GM12878 (cell line): Measurements from ENCODE around the gene CDK11B. TPM values are rescaled to one million over a fixed set of nuclear protein-coding genes. Genes with fewer than 3 reads are reported as not detected.
"Not testable (repeated sequence)": the region's sequence is repeated elsewhere in the genome, so short reads cannot be mapped to it uniquely, and the experiment has no call there.

Experiments
- ATAC-seq: fragments of 200-7000 bp; cut with Tn5 transposase; 3 replicates; pipeline ENCODE4 v1.9.1; 2020; ENCODE audit warnings: mild to moderate bottlenecking, moderate library complexity
- BruUV-seq: library from RNA; stranded (reverse); fragments of 400-500 nt; replicated peaks from 2 replicates; lab custom pipeline; 2021; lab: Mats Ljungman, UMichigan
- CTCF ChIA-PET: fragments of 300-600 bp; sonication (Branson Sonifier 250); formaldehyde crosslinking; extraction: SDS; loops from one replicate; lab custom pipeline; 2021; ENCODE audit warnings: inconsistent platforms; lab: Yijun Ruan, JAX
- POLR2A ChIA-PET: fragments of 350-600 bp; formaldehyde crosslinking; extraction: SDS; loops from one replicate; lab custom pipeline; 2021; ENCODE audit warnings: inconsistent platforms; lab: Charles Lee
- RAD21 ChIA-PET: fragments of 300-600 bp; sonication (Branson Sonifier 250); formaldehyde crosslinking; loops from one replicate; lab custom pipeline; 2023; ENCODE audit warnings: antibody characterized with exemption; ENCODE audit not compliant: unreplicated experiment; lab: Charles Lee
- SMC1A ChIA-PET: fragments of 300-600 bp; sonication (Branson Sonifier 250); formaldehyde crosslinking; loops from one replicate; lab custom pipeline; 2023; ENCODE audit not compliant: unreplicated experiment, uncharacterized antibody; lab: Charles Lee
- DNase-seq: peaks from one replicate; pipeline ENCODE4 v3.0.0-alpha.2; 2011; ENCODE audit warnings: low read depth, low spot score
- FAIRE-seq: peaks from 3 replicates; lab custom pipeline; 2011; peaks lifted over from hg19 to GRCh38; lab: Jason Lieb, UNC
- H2AFZ ChIP-seq: 2 replicates; pipeline ENCODE4 v1.6.0; 2011; ENCODE audit warnings: low read depth, low read length, control low read depth; ENCODE audit not compliant: control insufficient read depth
- H3K27ac ChIP-seq: 2 replicates; pipeline ENCODE4 v1.5.1; 2011; ENCODE audit warnings: control low read depth; ENCODE audit not compliant: control insufficient read depth, insufficient read depth
- H3K27me3 ChIP-seq, 2 experiments: replicated peaks in 1 of 2; 2 replicates each; pipeline versions ENCODE4 v1.6.0 to v1.6.1; 2011; ENCODE audit warnings: low read length in 1 of 2; ENCODE audit not compliant: control insufficient read depth in 2 of 2, insufficient read depth in 2 of 2
- H3K36me3 ChIP-seq, 2 experiments: 2 replicates each; pipeline ENCODE4 v1.5.1; 2011; ENCODE audit warnings: low read length in 1 of 2; ENCODE audit not compliant: control insufficient read depth in 2 of 2, insufficient read depth in 2 of 2
- H3K4me1 ChIP-seq: 2 replicates; pipeline ENCODE4 v1.6.1; 2011; ENCODE audit warnings: mild to moderate bottlenecking, low read length, moderate library complexity, mixed read lengths; ENCODE audit not compliant: control insufficient read depth, insufficient read depth
- H3K4me2 ChIP-seq: 2 replicates; pipeline ENCODE4 v1.6.0; 2011; ENCODE audit warnings: control low read depth; ENCODE audit not compliant: control insufficient read depth, insufficient read depth
- H3K4me3 ChIP-seq: fragments of 200-600 bp; sonication (generic); 2 replicates; pipeline ENCODE4 v1.5.1; 2016
- H3K79me2 ChIP-seq: 2 replicates; pipeline ENCODE4 v1.6.0; 2011; ENCODE audit warnings: low read length; ENCODE audit not compliant: control insufficient read depth, insufficient read depth
- H3K9ac ChIP-seq: 2 replicates; pipeline ENCODE4 v1.8.0; 2011; ENCODE audit warnings: low read length, control low read depth, mixed read lengths; ENCODE audit not compliant: control insufficient read depth, insufficient read depth
- H3K9me3 ChIP-seq: replicated peaks from 3 replicates; pipeline ENCODE4 v1.5.1; 2011; ENCODE audit warnings: mild to moderate bottlenecking, low read length; ENCODE audit not compliant: control insufficient read depth, insufficient read depth
- H4K20me1 ChIP-seq: 2 replicates; pipeline ENCODE4 v1.6.0; 2011; ENCODE audit not compliant: control insufficient read depth, insufficient read depth
- POLR2A ChIP-seq: IDR thresholded peaks from 2 replicates; pipeline ENCODE4 v1.6.1; 2011; ENCODE audit warnings: low read depth, mild to moderate bottlenecking, low read length
- SREBF2 ChIP-seq: IDR thresholded peaks from 2 replicates; pipeline ENCODE4 v1.6.1; 2012; ENCODE audit warnings: mild to moderate bottlenecking, low read length
- TAF1 ChIP-seq: IDR thresholded peaks from 2 replicates; pipeline ENCODE4 v1.6.1; 2011; ENCODE audit warnings: mild to moderate bottlenecking, low read depth, low read length, borderline replicate concordance
- ZNF24 ChIP-seq: fragments of 450-650 bp; IDR thresholded peaks from 2 replicates; pipeline ENCODE4 v1.6.1; 2017; ENCODE audit warnings: antibody characterized with exemption, mild to moderate bottlenecking
- WGBS: methylation state at CpG from one replicate; pipeline ENCODE4 v1.1.6; 2016; ENCODE audit warnings: low lambda C conversion rate; ENCODE audit not compliant: insufficient replicate concordance, insufficient coverage; ENCODE audit errors: missing lambda C conversion rate; 5-methylcytosine and 5-hydroxymethylcytosine counted together
- in situ Hi-C: fragments of 300-500 bp; cut with MboI; formaldehyde crosslinking; loops from 9 replicates; pipeline ENCODE4 v1.14.3; 2018; ENCODE audit warnings: mixed read lengths
- intact Hi-C: fragments of 100-400 bp; cut with micrococcal nuclease; formaldehyde crosslinking; loops from one replicate; pipeline ENCODE4 v1.14.2; 2022; ENCODE audit not compliant: unreplicated experiment
- polyA plus RNA-seq, 11 experiments: library from polyadenylated mRNA; depleted of rRNA in 4 of 11; unstranded in 6 of 11; stranded (reverse) in 5 of 11; fragments of >200 nt; fragmentation: Nextera tagmentation in 4 of 11; fragmentation: Illumina TruSeq in 1 of 11; extraction: Ambion mirVana in 4 of 11; extraction: Trizol in 1 of 11; gene quantifications; 1 replicate in 1 of 11; 2 replicates in 10 of 11; pipeline versions ENCODE4 v1.2.1 to v1.2.3, GENCODE V29; 2011 to 2016; ENCODE audit warnings: inconsistent platforms in 2 of 11, missing spikeins in 2 of 11, low read depth in 1 of 11
- total RNA-seq, 4 experiments: library from RNA; depleted of rRNA in 3 of 4; stranded (reverse); fragments of >200 nt in 3 of 4; fragmentation: Illumina TruSeq in 1 of 4; extraction: Trizol in 1 of 4; gene quantifications; 2 replicates each; pipeline versions ENCODE4 v1.2.1 to v1.2.3, GENCODE V29; 2013 to 2021

CDK11B gene
- total and polyA plus RNA-seq, 10 of the 15 experiments (the other 5 are each of a cell fraction or from before 2014, with no cell fraction given): 3.2 to 30.9 (median 18.0) TPM

GRCh38 chr1:1692324-1692713, 33.5 kb upstream of the CDK11B start:
- CTCF ChIA-PET, BruUV-seq, intact Hi-C loops, DNase-seq, H3K4me1 ChIP-seq, SMC1A ChIA-PET, H3K4me2 ChIP-seq, in situ Hi-C loops, FAIRE-seq, H3K9me3 ChIP-seq, H4K20me1 ChIP-seq, H3K27me3 ChIP-seq, H3K36me3 ChIP-seq, H3K79me2 ChIP-seq, POLR2A ChIA-PET, RAD21 ChIA-PET, H2AFZ ChIP-seq: not testable (repeated sequence)
- 1% methylated on average over 30 of the region's 45 CpGs for WGBS
- ATAC-seq: peak; percentile 84
- Histone ChIP-seq H3K4me3 (peak overlapping the region; percentile 60), H3K9ac (peak overlapping the region; percentile 67; the same call in 1 of the 2 replicates), H3K27ac (peak overlapping the region; percentile 78)
- TF ChIP-seq SREBF2 (peak; percentile 55), ZNF24 (peak; percentile 71), POLR2A (0 out of 2 replicates have a peak, but pooled peaks have one; percentile 22), TAF1 (0 out of 2 replicates have a peak, but pooled peaks have one; percentile 18)

DNA sequence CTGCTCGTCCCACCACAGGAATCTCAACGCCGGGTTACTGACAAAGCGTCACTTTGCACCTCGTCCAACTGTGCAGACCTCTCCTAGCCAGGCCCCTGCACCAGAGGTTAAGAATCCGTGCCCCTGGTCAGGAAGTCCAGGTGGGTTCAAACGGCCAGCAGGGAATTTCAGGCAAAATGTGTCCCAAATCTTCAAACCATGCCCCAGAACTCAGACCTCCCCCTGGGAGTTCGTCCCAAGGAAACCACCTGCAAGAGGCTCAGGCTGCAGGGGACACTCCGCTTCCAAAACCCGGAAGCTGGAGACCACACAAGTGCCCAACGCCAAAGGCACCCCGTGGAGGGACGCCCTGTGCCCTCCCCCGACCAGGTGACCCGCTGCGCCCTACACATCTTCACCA, 32.6 kb upstream of the CDK11B start:
- RAD21 ChIA-PET, FAIRE-seq, BruUV-seq, H3K36me3 ChIP-seq, POLR2A ChIA-PET, intact Hi-C loops, H3K9me3 ChIP-seq, DNase-seq, H3K4me1 ChIP-seq, H4K20me1 ChIP-seq, H2AFZ ChIP-seq, H3K27me3 ChIP-seq, CTCF ChIA-PET, SMC1A ChIA-PET, in situ Hi-C loops, H3K9ac ChIP-seq: not testable (repeated sequence)
- 0 out of 2 replicates have a peak overlapping the region, but pooled peaks have one; percentile 33 for H3K4me2 ChIP-seq
- WGBS: 0% methylated on average over 2 of the region's 16 CpGs
- peak overlapping the region; percentile 39; the same call in 1 of the 2 replicates for H3K27ac ChIP-seq
- ATAC-seq: peak; percentile 15
- H3K4me3 ChIP-seq: peak overlapping the region; percentile 47; the same call in 1 of the 2 replicates
- H3K79me2 ChIP-seq: peaks cover 11% of the 10 kb centered on the region

GRCh38 chr1:1689526-1689925, 30.7 kb upstream of the CDK11B start:
- FAIRE-seq, H3K9me3 ChIP-seq, H3K36me3 ChIP-seq, H3K4me1 ChIP-seq, H4K20me1 ChIP-seq, SMC1A ChIA-PET, CTCF ChIA-PET, DNase-seq, H3K4me2 ChIP-seq, BruUV-seq, H3K27ac ChIP-seq, H3K4me3 ChIP-seq, H3K9ac ChIP-seq, in situ Hi-C loops, POLR2A ChIA-PET, H3K27me3 ChIP-seq, intact Hi-C loops, H2AFZ ChIP-seq, ATAC-seq, RAD21 ChIA-PET: not testable (repeated sequence)
- peaks cover 14% of the 10 kb centered on the region for H3K79me2 ChIP-seq
- 67% methylated on average over 3 of the region's 7 CpGs for WGBS
